NCI-H146 (cell line): ENCODE data around the gene PSME3IP1.

ENCODE experiments used
- DNase-seq: peaks from one replicate; lab custom pipeline; 2025; lab: John Stamatoyannopoulos, UW

Gene PSME3IP1

GRCh38 chr16:57167538-57167937 is 18.3 kb downstream of the PSME3IP1 start:
- no peak for DNase-seq

- no peak for DNase-seq
Measured at GRCh38 chr16:57166951-57167350, 18.9 kb downstream of the PSME3IP1 start.

DNA sequence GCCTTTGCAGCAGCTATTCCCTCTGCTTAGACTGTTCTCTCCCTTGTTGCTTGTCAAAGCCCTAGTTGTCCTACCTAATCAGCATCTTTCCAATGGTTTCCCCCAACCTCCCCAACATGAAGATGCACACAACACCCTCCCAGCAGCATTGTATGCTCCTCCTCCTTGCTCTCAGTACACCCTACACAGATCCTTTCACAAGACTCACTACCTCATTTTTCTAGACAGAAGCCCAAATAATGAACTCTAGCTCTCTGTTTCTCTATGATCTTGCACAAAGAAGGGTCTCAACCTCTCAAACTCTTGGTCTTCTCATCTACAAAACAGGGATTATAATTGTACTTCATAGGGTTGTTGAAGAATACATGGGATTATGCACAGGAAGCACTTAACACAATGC is 19.4 kb downstream of the PSME3IP1 start:
- DNase-seq = no peak

- DNase-seq = no peak
Measured at GRCh38 chr16:57165938-57166337, 19.9 kb downstream of the PSME3IP1 start.

DNA sequence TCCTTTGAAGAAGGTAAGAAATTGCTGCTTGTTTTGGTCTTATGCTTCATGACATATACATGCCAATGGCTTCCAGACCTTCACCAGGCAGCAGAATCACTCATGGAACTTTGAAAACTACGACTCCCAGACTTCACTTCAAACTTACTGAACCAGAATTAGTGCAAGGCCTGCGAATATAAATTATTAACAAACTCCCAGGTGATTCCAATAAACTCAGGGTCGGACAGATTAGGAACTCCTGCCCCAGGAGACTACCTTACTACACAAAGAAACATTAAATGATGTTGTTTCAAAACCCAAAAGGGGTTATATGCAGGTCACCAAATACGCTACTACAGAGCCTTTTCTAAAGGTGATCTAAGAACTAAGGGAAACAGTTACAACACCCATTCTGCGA is 20.4 kb downstream of the PSME3IP1 start:
- no peak for DNase-seq

DNA sequence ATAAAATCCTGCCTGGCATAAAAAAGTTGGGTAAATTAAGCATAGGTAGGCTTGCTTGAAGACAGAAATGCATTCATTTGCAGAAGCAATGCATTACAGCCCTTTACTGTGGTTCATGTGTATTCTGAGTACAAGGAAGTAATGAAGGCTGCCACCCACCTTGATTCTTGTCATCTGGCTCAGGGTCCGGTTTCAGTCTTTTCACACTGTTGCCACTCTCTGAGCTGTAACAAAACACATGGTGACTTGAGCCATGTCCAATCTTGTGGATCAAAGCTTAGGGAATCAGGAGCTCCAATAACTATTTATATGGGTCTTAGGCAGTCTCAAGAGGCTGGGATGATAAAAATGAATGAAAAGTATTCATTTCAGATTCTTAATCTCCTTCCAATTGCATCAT is 22.0 kb downstream of the PSME3IP1 start:
- DNase-seq = no peak

GRCh38 chr16:57159447-57159846 is 26.4 kb downstream of the PSME3IP1 start:
- no peak for DNase-seq

GRCh38 chr16:57157533-57157932 is 28.3 kb downstream of the PSME3IP1 start:
- no peak for DNase-seq

DNA sequence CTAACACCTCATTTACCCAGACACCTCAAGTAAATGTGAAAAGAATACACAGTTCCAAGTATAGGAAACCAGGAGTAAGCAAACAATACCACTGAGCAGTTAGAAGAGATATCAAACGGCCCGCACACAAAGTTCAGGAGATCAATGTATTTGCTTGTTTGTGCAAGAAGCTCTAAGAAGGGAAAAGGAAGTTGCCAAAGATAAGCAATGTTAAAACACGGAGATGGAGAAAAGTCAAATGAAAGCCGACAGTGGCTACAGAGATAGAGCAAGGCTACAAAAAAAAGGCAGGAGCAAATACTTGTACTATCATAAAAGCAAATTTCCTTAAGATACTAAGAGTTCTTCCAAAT is 29.5 kb downstream of the PSME3IP1 start:
- no peak for DNase-seq

DNA sequence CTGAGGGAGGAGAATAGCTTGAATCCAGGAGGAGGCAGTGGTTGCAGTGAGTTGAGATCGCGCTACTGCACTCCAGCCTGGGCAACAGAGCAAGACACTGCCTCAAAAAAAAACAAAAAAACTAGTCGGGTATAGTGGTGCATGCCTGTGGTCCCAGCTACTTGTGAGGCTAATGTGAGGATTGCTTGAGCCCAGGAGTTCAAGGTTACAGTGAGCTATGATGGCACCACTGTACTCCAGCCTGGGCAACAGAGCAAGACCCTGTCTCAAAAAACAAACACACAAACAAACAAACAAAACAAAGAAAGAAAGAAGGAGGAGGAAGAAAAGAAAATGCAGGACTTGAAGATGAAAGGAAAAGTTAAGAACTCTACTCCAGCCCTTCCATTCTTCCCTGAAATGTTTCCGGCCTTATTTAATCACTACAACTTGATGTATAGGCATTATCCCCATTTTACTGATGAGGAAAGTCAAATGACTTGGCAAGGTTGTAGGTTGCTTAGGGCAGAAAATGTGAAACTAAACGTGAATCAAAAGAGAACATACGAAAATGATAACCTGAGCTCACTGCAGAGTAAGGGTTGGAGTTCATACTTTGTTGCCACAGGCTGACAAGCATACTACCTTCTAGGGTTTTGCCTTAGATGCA is 30.0 kb downstream of the PSME3IP1 start:
- DNase-seq = no peak

DNA sequence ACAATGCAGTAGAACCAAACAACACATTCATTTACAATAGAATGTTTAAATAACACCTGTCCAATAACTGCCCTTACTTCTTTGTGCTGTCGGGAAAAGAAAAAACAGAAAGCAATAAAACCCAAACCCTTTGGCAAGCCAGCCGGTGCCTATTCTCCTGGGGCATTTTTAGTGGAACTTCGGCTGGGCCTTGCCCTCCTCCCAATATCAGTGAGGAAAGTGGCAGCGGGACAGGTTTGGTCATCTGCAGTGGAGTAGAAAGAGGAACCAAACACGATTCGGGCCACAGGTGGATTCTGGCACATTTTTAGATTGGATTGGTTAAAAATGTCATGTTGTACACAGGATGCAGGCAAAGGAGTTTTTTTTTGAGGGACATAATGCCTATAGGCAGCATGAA is 32.0 kb downstream of the PSME3IP1 start:
- DNase-seq = no peak

GRCh38 chr16:57152096-57153093 is 33.4 kb downstream of the PSME3IP1 start:
- DNase-seq = no peak

DNA sequence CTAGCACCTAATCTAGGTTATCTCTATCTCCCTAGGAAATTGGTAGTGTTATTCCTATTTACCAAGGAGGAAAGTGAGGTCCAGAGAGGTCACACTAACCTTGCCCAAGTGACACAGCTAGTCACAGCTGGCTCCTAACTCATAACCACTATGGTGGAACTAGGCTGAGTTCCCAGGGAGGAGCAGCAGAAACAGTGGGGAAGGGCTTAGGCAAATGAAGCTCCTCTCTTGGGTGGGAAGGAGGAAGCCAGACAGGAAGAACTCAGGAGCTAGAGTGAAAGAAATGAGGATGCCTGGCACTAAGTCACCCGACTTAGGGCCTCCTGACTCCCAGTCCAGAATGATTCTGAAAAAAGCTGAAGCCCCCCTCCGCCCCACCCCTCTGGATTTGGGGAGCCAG is 34.5 kb downstream of the PSME3IP1 start:
- DNase-seq = no peak

DNA sequence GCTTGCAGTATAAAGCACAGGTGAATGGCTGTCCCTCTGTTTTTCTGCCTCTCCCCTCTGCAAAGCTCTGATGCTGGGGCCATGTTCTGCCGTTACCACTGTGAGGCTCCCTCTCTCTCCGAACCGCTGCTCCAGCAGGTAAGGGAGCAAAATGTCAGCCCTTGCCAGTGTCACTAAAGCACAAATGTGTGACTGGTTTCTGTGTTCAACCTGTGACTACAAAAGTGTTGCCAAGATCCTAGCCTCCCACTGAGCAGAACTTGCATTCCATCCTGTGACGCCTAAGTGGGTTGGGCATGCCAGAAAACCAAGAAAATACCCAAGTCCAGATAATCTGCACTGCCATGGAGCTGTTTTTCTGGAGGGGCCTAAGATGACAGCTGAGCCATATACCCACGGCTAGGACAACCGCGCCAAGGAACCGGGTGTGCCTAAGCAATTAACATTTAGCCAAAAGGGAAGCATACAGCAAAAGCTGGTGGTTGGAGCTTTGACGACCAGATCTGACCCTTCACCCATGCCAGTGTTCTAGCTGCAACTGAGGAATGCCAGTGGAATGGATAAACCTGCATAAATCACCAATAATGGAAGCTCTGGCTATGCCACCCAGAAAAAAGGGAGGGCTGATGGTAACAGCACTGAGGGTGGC is 35.0 kb downstream of the PSME3IP1 start:
- DNase-seq = no peak

- DNase-seq = no peak
Measured at GRCh38 chr16:57149391-57149790, 36.4 kb downstream of the PSME3IP1 start.

DNA sequence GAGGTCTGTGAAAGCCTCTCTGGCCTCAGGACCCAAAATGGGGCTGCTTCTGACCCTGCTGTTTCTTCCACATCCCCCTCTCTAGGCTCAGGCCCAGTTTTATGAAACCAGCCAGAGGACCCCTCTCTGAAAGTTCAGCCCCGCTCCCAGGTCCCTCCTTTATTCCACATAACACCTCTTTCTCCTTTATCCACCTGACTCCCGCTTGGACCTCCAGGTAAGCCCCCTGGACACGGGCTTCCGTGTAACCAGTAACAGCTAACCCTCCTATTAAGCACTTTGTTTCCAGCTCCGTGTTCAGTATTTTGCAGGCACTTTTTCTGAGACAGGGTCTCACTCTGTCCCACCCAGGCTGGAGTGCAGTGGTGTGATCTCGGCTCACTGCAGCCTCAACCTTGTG is 37.4 kb downstream of the PSME3IP1 start:
- DNase-seq = no peak

DNA sequence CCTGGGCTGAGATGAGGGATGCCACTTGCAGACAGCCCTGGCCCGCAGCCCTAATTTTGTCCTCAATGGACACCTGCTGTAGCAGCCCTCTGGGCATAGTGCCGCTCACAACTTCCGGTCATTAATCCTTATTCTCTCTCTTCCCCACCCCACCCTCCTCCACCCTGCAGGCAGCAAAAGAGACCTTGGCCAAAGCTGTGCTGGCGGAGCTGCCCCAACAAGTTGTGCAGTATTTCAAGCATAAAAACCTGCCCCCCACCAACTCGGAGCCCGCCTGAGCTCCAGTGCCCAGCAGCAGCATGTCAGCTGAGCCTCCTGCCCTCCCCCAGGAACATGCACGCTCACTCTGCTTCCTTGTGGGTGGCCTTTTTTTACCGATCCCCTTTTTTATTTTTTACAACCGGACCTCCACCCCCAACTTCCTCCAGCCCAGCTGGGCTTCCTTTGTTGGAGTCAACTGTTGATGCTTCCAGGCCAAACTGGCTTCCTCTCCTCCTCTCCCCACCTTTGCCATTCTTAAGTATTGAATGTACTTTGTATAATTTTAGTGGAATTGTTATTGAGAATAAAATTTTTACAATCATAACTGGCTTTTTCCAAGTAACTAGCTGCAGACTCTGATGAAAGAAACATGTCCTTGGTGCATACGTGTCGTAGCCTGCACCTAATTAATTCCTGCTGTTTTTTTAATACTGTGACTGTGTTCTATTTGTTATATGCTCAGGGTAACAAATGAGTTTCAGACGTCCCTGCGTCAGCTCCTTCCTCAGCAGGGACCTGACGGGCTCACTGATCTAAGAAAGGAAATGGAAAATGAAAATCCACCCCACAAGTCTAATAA is 38.2 kb downstream of the PSME3IP1 start:
- DNase-seq = no peak

DNA sequence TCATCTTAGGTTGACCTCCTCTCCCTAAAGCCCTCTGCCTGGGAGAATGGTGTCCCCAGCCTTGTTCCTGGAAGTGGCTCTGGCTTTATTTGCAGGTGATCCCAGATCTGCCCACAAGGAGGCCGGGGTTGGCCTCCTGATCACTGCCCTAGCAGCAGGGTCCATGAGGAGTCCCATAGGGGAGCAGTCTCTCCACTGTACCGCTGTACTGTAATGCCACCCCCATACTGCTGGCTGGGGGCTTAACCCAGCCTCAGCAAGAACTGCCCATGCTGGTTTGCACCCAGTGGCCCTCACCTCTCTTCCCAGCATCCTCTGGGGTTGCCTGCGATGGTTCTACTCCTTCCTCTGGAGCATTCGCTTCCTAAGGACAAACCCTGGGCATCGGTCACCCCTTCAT is 39.1 kb downstream of the PSME3IP1 start:
- DNase-seq = no peak

DNA sequence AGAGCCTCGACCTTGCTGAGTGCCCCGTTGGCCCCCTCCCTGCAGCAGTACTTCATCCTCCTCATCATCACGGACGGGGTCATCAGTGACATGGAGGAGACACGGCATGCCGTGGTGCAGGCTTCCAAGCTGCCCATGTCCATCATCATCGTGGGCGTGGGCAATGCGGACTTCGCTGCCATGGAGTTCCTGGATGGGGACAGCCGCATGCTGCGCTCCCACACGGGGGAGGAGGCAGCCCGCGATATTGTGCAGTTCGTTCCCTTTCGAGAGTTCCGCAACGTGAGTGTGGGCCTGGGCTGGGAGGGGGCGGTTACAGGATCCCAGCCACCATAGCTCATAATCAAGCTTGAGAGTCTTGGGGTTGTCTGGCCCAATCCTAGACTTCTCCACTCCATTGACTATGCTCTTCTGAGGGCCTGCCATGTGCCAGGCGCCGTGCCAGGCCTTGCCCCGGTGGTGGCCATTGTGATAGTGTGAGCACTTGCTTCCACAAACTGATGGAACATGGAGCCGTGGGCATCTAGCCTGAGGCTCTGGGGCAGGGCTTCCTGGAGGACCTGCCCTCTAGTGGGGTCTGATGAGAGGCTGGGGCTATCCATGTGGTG is 39.7 kb downstream of the PSME3IP1 start:
- DNase-seq = no peak

DNA sequence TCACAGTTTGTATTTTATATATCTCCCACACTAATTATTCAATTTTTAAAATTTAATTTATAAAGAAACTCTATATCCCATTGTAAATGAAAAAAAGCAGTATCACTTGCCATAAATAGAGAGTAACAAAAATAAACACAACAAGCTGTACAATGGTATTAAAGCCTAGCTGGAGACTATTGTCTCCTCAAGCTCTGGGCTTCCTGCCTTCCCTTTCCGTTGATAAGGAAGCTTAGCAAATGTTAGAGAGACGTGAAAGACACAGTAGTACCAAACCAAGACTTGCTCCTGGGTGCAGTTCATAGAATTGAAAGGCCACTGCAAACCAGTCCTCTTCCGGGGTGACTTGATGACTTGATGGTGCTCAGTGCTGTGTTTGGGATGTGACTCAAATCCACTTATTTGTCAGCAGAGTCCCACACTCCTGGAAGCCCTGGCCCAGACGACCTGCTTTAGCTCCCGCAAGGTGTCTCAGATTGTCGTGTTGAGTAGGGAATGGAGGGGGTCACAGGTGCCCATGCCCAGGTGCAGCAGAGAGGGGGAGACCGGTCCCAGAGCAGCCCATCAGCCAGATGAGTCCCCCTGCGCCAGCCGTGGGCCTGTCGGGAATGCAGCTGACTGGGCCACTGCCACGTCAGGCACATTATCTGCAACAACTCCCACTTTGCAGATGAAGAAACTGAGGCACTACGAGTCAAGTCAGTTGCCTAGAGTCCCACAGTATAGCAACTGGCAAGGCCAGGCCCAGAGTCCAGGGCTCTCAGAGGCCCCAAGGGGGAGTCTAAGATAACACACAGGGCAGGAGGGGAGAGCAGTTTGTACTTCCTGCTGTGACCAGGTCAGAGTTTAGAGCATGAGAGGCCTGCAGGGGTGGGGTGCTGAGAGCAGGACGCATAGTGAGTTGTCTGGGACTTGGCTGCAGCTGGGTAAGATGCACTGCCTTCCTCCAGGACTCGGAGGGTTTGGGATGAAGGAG is 40.5 kb downstream of the PSME3IP1 start:
- DNase-seq = no peak
